HG03159 (cell line): ENCODE measurements around the gene HOXA6.

ENCODE experiments used
- ATAC-seq: cut with Tn5 transposase; IDR thresholded peaks from one replicate; pipeline ENCODE4 v1.9.1; 2021; ENCODE audit warnings: mild to moderate bottlenecking, moderate library complexity; ENCODE audit not compliant: unreplicated experiment

HOXA6 gene

DNA sequence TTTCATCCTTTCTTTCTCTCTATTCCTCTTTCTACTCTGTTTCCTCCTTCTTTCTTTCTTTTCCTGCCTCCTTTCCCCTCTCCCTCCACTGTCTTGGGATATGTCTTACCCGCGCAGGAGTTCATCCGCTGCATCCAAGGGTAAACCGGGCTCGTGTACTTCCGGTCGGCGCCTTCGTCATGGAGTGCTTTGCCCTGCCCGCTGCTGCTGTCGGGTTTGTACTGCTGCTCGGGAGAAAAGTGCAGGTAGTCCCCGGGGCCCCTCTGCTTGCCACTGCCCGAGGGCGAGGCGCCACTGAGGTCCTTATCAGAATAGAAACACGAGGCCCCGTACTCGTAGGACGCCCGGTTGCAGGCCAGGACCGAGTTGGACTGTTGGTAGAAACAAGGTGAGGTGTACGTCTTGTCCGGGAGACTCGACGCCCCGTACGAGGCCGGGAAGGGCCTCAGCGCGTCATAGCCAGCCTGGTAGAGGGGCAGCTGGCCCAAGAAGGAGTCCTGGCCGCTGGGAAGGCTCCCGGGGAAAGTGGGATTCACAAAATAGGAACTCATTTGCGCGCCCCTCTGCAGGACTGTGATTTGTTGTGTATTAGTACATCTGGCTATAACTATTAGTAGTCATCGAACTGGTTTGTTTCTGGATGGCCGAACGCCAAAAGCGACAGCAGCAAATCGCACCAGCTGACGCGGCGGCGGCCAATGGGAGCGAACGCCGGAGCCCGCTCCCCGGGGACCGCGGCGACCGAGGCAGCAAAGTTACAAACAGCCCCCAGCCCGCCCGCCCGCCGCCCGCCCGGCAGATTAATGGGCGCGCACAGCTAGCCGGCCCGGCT lies at the start of gene HOXA6:
HOXA6 (minus strand) TSS at position 576 of the 832 bp plus-strand sequence; CDS start at position 551, 25 bp downstream.
- no peak for ATAC-seq

DNA sequence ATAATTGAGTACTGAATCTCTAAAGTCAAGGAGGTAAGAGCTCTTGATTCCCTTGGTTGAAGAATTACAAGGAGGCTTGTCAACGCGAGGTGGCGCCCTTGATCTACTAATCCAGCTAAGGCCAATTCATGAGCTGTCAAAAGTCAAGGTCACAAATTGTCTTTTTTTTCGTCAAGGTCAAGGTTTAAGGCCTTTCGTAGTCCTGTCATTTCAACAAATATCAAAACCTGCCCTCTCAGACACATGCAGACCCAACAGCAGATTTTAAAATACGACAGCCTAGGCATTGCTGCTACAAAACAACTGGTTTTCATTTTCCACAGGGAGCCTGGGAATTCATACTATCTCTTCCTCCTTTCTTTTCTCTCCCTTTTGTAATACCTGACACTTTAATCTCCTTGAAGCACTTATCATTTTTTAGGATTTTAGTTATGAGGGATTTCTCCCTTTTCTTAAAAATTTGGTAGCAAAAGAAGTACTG lies 48.8 kb upstream of the HOXA6 start:
- no peak for ATAC-seq

- ATAC-seq: no peak
These were observed 47.3 kb upstream of the HOXA6 start for GRCh38 chr7:27194686-27195379.

DNA sequence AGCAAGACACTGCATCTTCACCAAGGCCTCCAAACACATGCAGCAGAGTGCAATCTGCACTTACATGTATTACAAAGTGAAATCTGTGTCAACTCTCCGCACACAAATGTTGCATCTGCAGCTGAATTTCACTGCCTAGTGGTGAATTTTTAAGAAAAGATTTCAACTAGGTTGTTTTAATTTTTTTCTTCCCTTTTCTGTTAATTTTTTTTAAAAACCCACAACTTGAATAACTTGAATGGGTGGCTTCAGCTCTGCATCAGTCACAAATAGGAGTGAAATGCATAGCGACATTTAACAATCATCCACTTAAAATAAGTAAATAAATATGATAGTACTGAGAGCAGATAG lies 46.4 kb upstream of the HOXA6 start:
- no peak for ATAC-seq

- ATAC-seq: no peak
These were observed 45.9 kb upstream of the HOXA6 start for GRCh38 chr7:27193335-27194001.

- ATAC-seq: no peak
These were observed 45.2 kb upstream of the HOXA6 start for GRCh38 chr7:27192546-27193334.

DNA sequence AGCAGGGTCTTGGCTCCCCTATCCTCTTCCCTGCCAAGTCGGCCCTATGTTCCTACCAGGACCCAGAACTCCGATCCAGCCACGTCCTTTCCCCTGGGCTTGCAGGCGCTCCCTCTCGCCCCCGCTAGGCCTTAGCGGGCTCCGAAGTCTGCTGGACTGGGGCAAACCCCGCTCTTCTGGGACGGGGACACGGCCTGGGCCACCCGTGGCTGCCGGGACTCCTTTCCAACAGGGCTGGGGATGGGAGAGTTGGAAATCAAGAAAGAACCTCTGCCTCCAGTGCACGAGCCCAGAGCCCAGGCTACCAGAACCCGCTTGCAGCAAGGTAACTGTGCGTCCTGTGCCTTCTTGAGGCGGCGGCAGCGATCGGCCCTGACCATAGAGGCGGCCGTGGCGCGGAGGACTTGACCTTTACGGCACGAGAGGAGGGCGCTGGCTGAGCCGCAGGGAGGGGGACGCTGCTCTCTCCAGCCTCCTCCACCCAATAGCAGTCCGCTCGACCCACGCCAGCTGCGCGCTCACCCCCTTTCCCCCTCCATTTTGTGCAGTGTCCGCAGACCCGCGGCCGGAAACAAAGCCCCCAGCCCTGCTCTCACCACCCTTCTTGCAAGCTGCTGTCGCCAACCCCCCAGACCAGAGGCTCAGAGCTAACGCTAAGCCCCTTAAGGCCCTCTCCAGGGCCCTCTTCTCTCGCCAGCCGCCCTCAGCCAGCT lies 44.4 kb upstream of the HOXA6 start:
- no peak for ATAC-seq

GRCh38 chr7:27191161-27191731 lies 43.7 kb upstream of the HOXA6 start:
- no peak for ATAC-seq

DNA sequence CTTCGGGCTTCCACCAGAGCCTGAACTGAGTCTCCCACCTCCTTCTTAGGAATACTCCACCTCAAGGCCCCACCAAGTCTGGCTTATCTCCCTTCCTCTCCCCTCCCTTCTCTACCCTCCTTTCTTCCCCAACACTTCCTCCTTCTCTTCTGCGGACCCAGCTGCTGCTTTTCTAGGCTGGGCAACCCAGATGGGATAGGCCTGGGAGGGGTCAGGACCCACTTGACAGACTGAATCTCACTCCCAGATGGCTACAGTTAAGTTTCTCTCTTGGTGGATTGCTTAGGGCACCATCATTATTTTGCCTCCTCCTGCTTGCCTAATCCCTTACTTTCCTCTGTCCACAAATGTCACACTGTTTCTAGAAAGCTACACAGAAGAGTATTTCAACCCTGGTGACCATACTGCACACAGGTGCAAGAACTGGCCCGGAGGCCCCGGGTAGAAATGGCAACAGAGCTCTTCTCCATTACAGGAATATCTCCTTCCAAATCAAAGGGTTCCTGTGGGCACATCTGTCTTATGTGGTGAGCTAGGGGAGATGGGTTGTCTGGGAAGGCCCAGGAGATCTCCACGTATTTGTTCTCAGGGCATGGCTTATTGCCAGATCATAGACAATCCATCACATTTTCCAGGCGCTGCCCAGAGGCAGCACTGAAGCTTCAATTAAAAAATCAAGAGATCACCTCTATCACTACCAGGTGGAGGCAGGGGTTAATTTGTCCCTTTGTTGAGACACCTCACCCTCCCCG lies 42.6 kb upstream of the HOXA6 start:
- ATAC-seq: no peak

GRCh38 chr7:27189295-27189996 lies 41.9 kb upstream of the HOXA6 start:
- no peak for ATAC-seq

- no peak for ATAC-seq
These were observed 41.1 kb upstream of the HOXA6 start for GRCh38 chr7:27188386-27189294.

GRCh38 chr7:27187475-27188385 lies 40.2 kb upstream of the HOXA6 start:
- no peak for ATAC-seq

DNA sequence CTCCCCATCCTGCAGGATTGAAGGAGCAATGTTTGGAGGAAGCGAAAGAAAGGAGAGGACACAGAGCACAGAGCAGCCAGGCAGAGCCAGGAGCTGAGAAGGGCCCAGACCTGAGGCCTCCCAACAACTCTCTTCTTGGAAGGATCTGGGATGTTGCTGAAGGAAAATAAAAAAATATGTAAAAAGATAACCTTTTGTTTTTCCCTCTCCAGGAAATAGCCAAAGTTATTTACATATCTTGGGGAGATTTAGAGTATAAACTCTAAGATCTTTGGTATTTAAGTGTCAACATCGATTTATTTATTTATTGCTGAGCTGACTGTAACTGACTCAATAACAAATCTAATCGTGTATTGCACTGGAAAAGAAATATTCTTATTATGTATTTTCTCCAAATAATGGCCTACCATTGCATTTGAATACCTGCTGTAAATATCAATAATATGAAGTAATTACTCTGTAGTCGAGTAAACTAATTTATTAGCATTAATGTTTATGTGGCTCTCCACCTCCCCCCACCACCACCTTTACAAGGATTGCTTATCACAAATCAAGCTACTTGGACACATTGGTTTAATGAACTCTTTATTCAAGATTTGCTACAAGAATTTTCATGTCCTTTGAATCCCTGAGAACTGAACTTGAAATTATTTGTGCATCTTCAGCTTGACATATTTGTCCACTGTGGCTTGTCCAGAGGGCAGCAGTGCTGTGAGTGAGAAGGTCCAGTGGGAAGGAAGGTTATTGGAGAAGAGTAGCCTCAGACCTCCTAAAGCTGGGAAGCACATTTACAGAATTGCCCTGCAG lies 39.3 kb upstream of the HOXA6 start:
- no peak for ATAC-seq

DNA sequence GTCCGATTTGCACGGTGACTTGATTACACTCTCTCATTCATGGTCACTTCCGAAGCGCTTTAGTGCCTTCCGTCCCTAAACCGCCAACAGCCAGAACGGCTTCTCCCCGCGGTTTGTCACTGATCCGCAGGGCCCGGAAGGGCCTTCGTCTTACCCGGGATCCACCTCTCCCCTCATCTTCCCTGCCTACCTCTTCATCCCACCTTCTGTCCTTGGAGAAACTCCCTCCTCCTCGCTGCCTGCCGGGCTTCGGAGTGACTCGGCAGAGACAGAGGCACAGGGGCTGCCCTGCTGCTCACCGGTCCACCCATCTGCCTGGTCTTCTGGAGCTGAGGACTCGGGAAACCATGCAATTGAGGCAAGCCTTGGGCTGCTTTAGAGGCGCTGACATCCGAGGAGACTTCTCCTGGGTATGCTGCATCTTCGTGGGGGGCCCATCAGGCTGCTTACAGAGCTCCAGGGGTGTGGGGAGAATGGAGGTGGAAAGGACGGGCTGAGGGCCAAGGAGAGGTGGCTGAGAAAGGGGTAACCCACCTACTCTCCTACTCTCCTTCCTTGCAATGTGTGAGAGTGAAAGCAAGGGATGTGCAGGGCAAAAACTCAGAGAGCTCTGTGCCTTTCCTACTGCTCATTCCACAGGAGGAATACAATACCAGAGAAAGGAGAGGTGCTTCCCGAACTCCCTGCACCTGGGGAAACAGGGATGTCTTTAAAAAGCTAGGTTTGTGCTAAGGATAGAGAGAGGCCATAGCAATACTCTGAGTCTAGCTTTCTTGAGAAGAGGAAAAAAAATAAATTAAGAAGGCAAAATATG lies 38.5 kb upstream of the HOXA6 start:
- ATAC-seq: no peak
